Astrocyte of the cerebellum (primary cell): ENCODE results near the gene DDIAS.

Experiments
- DNase-seq: peaks from one replicate; pipeline ENCODE4 v3.0.0-alpha.2; 2011; ENCODE audit warnings: low read depth
- H3K4me3 ChIP-seq: 2 replicates; pipeline ENCODE4 v1.5.1; 2011; ENCODE audit warnings: mild to moderate bottlenecking, low read depth, low read length, moderate library complexity
- in situ Hi-C: cut with HindIII; loops from 2 replicates; pipeline ENCODE4 v1.10.0; 2017; ENCODE audit warnings: low sequenced_read_pairs
- TF ChIP-seq, protein P1 (sequence below): IDR thresholded peaks from 2 replicates; pipeline ENCODE4 v1.5.1; 2012; ENCODE audit warnings: low read length, low read depth, moderate library complexity, mild to moderate bottlenecking; ENCODE audit errors: missing control alignments

DDIAS gene

DNA sequence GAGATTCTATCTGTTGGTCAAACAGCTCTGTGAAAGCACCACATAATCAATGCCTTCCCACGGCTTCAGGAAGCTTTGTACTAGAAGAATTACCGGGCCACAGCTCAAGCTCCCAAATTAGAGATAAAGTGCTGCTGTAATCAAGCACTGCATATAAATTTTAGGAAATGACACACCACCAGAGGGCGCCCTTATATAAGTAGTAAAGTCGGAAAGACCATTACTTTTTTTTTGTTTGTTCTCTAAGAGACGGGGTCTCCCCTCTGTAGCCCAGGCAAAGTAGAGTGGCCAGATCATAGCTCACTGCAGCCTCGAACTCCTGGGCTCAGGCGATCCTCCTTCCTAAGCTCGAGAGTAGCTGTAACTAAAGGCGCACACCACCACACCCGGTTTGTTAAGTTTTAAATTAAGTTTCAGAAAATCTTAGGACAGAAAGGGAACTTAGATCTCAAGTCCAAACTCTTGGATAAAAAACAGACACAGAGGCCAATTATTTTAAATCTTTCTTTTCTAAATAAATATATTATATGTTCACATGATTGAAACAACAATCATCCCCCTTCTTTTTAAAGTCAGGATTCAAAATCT, 33.9 kb upstream of the DDIAS start:
- peak; percentile 72 for DNase-seq
- no peak overlapping the region for H3K4me3 ChIP-seq
- TF ChIP-seq, protein P1, sequence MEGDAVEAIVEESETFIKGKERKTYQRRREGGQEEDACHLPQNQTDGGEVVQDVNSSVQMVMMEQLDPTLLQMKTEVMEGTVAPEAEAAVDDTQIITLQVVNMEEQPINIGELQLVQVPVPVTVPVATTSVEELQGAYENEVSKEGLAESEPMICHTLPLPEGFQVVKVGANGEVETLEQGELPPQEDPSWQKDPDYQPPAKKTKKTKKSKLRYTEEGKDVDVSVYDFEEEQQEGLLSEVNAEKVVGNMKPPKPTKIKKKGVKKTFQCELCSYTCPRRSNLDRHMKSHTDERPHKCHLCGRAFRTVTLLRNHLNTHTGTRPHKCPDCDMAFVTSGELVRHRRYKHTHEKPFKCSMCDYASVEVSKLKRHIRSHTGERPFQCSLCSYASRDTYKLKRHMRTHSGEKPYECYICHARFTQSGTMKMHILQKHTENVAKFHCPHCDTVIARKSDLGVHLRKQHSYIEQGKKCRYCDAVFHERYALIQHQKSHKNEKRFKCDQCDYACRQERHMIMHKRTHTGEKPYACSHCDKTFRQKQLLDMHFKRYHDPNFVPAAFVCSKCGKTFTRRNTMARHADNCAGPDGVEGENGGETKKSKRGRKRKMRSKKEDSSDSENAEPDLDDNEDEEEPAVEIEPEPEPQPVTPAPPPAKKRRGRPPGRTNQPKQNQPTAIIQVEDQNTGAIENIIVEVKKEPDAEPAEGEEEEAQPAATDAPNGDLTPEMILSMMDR: peak; percentile 55
- in situ Hi-C loops: loop anchor here (25.0 kb wide), 1 partner anchor 945 kb away; no protein-coding TSS in a partner anchor

DNA sequence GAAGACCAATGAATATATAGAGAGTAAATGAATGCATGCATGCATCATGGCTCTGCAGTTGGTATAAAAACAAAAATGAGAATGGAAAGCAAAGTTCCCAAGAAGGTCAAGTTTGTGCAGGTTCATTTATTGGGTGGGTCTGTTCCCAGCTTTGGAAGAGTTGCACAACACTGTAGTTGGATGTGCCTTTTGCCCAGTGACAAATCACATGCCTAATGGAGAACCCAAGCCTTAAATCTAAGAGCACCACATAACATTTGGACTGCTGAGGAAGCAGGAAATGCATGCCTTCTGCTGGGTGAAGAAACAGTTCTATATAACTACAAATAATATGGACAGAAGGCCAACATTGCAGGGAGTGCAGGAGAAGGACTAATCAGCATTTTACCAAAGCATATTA, 31.9 kb upstream of the DDIAS start:
- no peak for DNase-seq
- in situ Hi-C loops: loop anchor here (25.0 kb wide), 1 partner anchor 943 kb away; no protein-coding TSS in a partner anchor
- no peak overlapping the region for H3K4me3 ChIP-seq
- TF ChIP-seq, protein P1: no peak

GRCh38 chr11:82871646-82872045, 29.9 kb upstream of the DDIAS start:
- no peak for DNase-seq
- in situ Hi-C loops: loop anchor here (25.0 kb wide), 1 partner anchor 941 kb away; no protein-coding TSS in a partner anchor

DNA sequence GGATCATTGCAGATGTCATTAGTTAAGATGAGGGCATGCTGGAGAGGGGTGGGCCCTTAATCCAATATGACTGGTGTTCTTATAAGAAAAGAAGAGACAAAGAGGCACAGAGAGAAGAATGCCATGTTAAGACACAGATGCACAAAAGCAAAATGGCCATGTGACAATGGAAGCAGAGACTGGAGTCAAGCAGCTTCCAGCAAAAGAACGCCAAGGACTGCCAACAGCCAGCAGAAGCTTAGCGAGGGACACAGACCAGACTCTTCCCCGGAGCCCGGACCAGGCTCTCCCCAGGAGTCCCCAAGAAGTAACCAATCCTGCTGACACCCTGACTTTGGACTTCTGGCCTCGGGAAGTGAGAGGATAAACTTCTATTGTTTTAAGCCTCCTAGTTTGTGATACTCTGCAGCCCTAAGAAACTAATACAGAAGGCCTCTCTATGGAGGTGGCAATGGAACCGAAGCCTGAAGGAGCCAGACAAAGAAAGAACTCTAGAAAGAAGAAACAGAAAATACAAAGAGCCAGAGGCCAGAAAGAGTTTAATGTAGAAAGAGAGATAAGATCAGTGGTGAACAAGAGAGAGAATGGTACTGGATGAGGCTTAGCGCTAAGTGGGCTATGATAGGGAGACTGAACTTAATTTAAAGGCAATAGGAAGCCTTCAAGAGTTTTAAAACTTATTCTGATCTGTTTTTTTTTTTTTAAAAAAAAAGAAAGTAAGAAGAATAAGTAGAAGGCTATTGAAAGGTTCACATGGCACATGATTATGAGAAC, 29.0 kb upstream of the DDIAS start:
- TF ChIP-seq, protein P1: no peak
- no peak overlapping the region for H3K4me3 ChIP-seq
- DNase-seq: no peak
- in situ Hi-C loops: loop anchor here (25.0 kb wide), 1 partner anchor 940 kb away; no protein-coding TSS in a partner anchor

More at GRCh38 chr11:82871646-82872045, 29.9 kb upstream of the DDIAS start:
- H3K4me3 ChIP-seq: no peak overlapping the region
- TF ChIP-seq, protein P1: no peak

- in situ Hi-C loops: loop anchor here (25.0 kb wide), 1 partner anchor 938 kb away; no protein-coding TSS in a partner anchor
- TF ChIP-seq, protein P1: no peak
- DNase-seq: no peak
- no peak overlapping the region for H3K4me3 ChIP-seq
These were observed 27.6 kb upstream of the DDIAS start for GRCh38 chr11:82873919-82874333.

GRCh38 chr11:82874646-82875523, 26.7 kb upstream of the DDIAS start:
- DNase-seq: no peak
- H3K4me3 ChIP-seq: no peak overlapping the region
- TF ChIP-seq, protein P1: no peak
- in situ Hi-C loops: loop anchor here (25.0 kb wide), 1 partner anchor 937 kb away; no protein-coding TSS in a partner anchor
